ENCODE results near the gene CDRT15L2. TPM values are rescaled to one million over a fixed set of nuclear protein-coding genes. Genes with fewer than 3 reads are reported as not detected.
"Not testable (repeated sequence)": the region's sequence is repeated elsewhere in the genome, so short reads cannot be mapped to it uniquely, and the experiment has no call there.

Gene CDRT15L2
- not detected for polyA plus RNA-seq (ENCODE audit: insufficient read length in 12 of 12)
- long read RNA-seq, donor 1: 0 reads
- long read RNA-seq, donor 2: 0 reads
- long read RNA-seq, donor 3: 0 reads
- long read RNA-seq, donor 4: 0 reads
- long read RNA-seq, donor 5: 0 reads
- long read RNA-seq, donor 6: 0 reads
- long read RNA-seq, donor 7: 0 reads
- long read RNA-seq, donor 8: 0 reads
- long read RNA-seq, donor 9: 0 reads
- long read RNA-seq, donor 10: 0 reads
- long read RNA-seq, donor 11: 0 reads

DNA sequence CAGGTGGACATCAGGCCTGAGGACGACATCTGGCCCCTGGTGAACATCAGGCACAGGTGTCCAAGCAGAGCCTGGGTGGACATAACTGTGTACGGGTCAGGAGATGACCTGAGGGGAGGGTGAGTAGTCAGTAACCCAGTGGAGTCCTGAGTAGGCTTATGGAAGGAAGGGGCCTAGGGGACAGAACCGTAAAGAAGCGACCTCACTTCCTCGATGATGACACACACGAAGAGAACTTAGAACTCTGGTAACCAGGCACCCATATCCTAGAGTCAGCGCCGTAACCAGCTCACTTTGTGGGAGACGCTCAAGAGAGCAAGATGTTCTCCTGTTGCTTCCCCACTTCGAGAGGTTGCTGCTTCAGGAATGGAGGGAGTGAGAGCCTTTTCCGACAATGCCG, at the start of gene CDRT15L2:
CDRT15L2 (plus strand) TSS at position 301 of the 400 bp plus-strand sequence; CDS start at position 321, 20 bp downstream.
- DNase-seq: not testable (repeated sequence)

DNA sequence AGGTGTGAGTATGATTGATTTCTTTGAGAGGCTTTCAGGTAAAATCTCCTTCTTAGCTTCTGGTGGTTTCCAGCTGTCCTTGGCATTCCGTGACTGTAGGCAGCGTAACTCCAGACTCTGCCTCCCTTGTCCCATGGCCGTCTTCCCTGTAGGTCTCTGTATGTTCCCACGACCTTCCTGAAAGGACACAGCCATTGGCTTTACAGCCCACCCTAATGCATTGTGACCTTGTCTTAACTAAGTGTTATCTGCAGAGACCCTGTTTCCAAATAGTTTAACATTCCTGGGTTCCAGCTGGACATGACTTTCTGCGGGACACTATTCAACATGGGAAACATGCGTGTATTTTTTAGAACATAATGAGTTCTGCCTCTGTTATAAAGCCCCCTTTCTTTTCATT, 49.4 kb upstream of the CDRT15L2 start:
- not testable (repeated sequence) for DNase-seq

DNA sequence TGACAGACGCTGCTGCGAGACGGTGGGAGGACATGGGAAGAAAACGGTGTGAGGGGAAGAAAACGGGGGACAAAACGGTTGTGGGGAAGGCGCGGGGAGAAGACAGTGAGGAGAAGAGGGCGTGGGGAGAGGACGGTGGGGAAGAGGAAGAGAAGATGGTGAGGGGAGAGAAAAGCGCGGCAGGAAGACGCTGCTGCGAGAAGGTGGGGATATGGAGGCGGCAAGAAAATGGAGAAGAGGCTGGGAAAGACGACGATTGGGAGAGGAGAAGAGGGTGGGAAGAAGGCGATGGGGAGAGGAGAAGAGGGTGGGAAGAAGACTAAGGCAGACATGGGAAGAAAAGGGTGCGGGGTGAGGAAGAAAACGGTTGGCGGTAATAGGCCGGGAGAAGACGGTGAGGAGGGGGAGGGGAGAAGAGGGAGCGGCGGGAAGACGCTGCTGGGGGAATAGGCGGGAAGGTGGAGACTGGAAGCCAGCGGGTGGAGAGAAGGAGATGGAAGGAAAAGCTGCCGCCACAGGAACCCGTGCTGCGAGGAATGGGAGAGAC, 46.9 kb upstream of the CDRT15L2 start:
- DNase-seq: peak; percentile 78

DNA sequence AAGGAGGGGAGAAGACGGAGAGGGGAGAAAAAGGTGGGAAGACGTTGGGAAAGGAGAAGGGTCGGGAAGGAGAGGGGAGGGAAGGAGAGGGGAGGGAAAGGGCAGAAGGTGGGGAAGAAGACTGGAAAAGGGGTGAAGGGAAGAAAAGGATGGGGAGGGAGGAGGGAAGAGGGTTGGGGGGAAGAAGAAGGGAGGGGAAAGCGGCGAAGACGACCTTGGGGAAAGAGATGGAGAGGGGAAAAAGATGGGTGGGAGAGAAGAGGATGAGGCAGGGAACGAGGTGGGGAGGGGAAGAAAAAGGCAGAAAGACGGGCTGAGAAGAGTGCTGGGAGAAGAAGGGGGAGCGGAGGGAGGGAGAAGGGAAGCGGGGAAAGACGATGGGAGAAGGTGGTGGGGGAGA, 46.3 kb upstream of the CDRT15L2 start:
- DNase-seq: peak; percentile 43

DNA sequence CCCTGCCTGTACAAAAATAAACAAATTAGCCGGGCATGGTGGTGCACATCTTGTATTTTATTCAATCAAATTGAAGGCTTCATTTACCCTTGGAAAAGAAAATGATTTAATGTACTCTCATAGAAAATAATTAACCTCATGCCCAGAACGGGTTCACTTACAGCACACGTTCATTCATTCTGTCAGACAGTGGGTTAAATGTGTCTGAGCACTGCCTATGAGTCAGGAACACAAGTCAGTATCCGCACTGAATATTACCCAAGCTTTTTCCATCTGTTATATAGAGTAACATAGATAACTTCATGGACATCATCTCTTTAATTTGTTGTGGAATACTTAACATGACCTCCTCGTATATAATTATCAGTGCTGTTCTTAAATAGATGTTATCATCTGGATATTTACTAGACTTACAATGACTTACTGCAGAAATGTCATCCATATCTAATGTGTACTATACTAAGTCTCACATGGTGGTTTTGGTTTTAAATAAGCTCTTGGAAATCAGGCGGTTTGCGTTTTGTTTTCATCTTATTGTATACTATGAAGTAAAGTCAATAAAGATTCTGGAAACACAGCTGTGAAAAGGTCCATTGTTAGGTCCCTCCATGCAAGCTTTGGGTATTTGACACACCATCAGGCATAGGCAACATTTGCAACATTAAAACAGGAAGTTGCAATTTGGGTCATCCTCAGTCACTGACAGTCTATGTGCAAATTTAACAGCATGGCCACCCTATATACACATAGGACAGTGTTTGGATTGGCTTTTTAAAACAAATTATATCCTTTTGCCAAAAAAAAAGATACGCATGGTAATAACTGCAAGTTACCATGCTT, 44.6 kb upstream of the CDRT15L2 start:
- not testable (repeated sequence) for DNase-seq

DNA sequence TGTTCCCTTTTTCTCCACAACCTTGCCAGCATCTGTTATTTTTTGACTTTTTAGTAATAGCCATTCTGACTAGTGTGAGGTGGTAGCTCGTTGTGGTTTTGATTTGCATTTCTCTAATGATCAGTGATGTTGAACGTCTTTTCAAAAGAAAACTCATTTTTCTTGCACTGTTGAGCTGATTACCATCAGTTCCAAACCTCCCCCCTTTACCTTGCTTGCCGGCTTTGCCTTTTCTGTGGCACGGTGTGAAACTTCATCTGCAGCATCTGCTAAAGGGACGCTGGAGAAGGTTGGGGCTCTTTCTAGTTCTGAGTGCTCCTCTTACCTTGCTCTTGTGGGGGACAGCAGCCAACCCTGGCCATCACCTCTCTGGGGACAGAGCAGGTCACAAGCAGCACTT, 39.1 kb upstream of the CDRT15L2 start:
- not testable (repeated sequence) for DNase-seq

DNA sequence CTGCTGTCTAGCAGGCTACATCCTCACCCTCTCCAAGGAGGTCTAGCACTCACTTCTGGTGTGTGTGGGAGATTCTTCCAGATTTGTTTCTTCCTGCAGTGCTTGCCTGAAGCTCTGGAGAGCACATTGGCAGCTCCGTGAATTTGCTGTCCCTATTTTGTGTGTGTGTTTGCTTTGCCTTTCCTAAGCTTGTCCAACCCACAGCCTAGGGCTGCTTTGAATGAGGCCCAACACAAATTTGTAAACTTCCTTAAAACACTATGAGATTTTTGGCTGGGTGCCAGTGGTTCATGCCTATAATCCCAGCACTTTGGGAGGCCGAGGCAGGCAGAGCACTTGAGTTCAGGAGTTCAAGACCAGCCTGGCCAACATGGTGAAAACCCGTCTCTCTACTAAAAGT, 38.7 kb upstream of the CDRT15L2 start:
- DNase-seq: peak; percentile 12

DNA sequence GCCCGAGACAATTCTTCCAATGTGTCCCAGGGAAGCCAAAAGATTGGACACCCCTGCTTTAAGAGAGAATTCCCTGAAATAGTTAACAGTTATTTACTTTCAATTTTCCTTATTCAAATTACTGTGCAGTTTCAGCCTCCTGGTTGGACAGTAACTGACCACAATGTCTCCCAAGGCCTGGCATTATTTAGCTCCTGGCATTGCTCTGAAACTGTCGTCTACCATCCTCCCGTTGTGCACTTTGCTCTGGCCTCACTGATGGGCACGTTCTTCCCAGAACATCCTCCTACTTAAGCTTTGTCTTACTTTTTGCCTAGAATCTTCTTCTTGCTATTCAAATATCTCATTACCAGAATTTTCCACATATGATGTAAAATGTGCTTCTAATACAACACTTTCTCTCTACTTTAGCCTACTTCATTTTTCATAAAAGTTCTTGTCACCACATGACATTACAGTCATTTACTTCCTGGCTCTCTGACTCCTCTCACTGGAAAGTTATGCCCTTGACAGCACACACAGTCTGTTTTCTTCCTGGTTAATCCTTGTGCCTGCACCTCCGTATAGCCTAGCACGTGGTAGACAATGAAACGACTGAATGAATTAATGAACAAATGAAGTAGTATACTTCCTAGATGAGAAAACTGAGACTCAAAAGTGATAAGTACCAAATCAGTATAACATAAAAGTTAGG, 37.5 kb upstream of the CDRT15L2 start:
- peak; percentile 23 for DNase-seq

DNA sequence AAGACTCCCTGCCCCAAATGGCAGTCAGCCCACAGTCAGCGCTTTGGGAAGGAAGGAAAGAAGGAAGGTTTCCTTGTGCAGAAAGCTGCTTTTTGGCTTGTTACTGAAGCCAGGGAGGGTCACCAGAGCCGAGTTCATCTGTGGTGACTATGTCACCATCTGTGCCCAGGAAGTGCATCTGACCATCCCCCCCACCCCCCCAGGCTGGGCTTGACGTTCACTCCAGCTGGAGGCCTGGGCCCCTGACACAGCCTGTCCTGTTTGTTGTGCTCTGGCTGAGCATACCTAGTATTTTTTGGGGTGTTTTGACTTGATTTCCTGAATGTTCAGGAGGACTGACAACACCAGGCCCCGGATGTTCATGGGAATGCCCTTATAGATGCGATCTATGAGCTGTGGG, 31.6 kb upstream of the CDRT15L2 start:
- not testable (repeated sequence) for DNase-seq

DNA sequence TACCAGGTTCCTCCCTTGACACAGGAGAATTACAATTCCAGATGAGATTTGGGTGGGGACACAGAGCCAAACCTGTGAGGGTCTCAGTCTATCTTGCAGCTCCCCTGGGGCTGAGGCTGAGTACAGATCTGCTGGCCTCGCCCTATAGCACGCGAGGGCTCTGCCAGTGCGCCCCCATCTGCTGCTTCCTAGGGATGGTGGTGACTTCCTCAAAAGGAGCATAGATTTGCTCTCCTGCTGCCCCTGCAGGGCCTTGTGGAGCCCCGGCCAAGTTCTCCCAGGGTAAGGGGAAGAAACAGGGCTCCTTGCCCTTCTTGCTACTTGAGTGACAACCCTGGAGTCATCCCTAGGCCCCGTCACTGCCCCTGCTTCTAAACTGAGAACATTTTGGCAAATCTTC, 26.6 kb upstream of the CDRT15L2 start:
- not testable (repeated sequence) for DNase-seq

DNA sequence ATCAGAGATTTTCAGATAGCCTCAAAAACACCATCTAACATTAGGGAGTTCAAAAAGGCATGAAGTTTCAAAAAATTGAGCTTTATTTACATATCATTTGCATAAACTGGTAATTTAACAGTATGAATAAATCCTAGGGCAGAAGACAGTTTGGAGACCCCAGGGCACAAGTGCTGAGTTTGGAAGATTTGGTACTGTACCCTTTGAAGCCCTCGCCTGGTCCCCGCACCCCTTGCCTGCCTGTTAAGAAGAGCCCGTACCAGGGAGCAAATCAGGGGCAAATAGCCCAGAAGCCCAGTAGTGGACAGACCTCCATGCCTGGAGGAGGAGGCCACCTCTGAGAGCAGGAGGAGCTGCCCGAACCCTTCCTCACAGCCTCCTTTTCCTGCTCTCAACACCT, 24.8 kb upstream of the CDRT15L2 start:
- not testable (repeated sequence) for DNase-seq

DNA sequence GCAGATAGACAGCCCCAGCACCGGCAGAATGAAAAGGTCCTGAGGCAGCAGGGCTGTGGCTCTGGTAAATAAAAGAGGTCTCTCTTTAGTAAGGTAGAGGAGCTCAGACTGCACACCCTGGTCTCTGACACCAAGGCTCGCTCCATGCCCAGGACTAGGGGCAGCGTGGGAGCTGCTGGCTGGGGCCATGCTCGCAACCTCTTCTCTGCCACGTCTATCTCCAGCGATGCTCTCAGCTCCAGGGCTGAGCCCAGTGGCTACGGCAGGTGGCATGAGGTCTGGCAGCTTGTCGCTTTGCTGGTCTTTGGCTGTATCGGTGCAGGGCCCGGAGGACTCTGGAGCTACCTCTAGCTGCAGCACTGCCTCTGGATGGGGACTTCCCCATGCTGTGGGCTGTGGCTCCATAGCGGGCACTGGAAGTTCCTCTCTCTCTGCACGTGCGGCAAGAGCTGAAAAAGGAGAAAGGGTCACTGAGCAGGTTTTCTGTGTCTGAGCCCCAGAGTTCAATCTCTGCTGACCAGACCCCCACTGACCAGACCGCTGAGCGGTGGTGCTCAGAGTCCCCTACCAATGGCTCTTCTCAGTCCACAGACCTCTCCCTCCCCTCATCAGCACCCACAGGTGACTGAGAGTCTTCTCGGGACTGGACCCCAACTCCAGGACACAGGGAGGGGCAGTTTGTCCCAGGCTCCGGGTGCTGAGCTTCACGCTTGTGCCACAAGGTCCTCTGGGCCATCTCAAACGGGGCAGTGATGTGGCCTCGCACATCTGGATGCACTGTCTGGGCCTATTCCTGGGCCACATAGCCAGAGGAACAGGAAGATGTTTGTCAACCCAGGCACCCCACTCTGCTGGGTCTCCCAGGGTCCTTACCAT, 24.2 kb upstream of the CDRT15L2 start:
- DNase-seq: not testable (repeated sequence)

DNA sequence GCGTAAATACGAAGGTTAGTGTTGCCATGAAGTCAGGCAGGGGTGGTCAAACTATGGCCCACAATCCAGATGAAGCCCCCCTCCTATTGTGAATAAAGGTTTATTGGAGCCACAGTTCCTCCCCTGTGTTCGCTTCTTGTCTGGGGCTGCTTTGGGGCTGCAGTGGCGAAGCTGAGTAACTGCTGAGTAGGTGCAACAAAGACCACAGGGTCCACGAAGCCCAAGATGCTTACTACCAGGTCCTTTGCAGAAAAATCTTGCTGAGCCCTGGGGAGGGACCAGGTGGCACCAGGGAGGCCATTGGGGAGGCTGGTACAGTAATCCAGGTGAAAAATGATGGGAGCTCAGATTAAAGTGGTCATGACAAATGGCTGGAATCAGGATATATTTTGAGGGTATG, 21.4 kb upstream of the CDRT15L2 start:
- DNase-seq: not testable (repeated sequence)

DNA sequence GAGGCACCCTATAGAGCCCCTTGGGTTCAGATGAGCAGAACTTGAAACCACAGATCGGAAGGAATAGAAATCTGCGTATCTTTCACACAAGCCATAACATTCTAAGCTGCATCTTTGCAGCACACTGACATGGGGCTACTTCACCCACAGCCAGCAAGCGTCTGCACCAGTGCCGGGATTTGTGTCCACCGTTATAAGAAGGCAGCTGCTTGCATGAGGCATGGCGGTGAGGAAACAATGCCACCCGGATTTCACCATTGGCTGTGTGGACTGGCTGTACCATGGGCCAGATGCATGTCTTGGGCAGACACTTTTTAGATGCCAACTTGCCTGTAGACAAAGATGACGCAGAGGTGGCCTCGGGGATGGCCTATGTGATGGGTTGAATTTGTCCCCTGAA, 20.5 kb upstream of the CDRT15L2 start:
- not testable (repeated sequence) for DNase-seq

DNA sequence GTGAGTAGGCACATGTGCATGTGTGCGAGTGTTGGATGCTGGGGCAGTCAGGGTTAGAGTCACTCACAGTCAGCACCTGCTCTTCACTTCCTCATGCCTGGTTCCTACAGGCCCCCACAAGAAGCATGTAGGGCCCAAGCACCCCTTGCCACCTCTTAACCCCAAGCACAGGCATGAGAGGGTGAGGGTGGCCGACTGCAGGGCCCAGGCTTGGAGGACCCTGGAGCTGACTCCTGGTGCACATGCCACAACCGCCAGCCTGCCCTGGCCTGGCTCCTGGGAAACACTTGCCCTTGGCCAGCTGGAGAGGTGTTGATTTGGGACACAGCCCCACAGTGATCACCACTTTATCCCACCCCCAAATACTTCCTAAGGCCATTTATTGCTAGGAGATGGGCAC, 16.9 kb upstream of the CDRT15L2 start:
- no peak for DNase-seq

DNA sequence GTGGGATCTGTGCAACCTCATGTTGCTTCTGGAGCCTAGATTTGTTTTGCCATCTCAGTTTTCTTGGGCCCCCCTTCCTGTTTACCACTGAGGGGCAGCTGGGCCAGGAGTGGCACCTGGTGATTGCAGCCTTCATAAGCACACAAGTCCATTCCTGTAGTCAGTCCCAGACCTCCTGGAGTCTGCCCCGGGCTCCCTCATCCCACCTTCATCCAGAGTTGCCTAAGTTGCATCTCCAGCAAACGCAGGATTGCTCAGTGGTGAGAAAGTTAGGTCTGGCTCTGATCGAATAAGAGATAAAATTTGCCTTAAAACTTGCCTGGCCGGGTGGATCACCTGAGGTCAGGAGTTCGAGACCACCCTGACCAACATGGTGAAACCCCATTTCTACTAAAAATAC, 14.3 kb upstream of the CDRT15L2 start:
- not testable (repeated sequence) for DNase-seq

DNA sequence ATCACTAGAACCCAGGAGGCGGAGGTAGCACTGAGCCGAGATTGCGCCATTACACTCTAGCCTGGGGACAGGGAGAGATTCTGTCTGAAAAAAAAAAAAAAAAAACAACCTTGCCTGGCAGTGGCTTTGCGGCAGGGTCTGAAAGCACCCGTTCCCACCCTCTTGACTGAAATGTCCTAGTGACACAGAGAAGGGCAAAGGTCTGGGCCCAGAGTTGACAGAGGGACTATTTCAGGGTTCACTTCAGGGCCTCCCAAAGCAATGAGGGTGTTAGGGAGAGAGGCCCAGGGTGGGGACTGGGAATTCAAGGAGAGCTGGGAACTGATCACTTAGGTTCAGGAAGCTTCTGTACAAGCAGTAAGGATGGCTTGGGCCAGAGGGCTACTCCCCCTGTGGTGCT, 13.8 kb upstream of the CDRT15L2 start:
- no peak for DNase-seq

DNA sequence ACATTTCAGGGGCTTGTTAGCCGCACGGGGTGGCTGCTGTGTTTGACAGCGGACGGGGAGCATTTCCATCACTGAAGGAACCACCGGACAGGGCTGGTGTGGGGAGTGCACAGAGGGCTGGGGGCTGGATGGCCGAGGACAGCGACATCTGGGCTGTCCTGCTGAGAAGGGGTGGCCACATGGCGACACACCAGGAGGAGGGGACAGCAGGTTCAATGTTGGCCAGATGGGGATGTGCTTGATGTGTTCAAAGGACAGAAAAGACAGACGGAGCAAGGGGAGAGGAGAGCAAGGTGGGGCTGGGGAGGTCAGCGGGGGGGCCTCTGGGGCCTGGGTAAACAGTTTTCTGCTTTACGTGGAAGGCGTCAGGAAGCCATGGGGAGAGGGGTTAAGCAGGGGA, 12.8 kb upstream of the CDRT15L2 start:
- not testable (repeated sequence) for DNase-seq

DNA sequence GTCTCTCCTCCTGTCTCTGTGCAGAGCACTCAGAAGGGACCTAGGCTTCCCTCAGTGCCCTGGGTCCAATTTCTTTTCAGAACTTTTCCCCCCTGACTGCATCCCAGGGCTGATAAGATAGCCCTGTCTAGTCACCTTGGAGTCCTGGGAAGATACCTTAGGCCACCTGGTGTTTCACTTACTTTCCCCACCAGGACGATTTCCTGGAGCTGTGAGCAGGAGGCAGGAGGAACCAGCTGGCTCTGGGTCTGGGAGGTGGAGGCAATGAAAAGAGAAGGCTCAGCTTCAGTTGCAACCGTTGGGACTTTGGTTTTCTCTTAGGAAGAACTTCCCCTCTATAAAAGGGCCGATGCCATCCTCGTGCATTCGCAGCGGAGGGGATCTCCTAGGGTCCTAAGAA, 12.1 kb upstream of the CDRT15L2 start:
- not testable (repeated sequence) for DNase-seq

DNA sequence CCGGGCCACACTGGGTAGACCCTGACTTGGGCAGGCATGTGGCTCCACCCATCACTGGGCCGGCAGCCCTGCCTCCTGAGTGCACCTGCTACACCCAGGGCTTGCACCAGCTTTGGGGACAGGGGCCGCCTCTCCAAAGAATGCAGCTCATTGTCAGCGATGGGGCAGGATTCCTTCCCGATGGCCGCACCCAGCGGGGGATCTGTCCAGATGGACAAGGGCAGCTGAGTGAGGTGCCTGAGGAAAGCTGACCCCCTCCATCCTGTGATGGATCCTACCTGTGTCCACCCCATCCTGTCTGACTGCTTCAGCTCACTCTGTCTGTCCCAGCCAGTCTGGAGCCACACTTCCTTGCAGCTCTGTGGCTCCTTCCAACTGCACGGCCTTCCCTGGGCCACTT, 10.9 kb upstream of the CDRT15L2 start:
- not testable (repeated sequence) for DNase-seq

DNA sequence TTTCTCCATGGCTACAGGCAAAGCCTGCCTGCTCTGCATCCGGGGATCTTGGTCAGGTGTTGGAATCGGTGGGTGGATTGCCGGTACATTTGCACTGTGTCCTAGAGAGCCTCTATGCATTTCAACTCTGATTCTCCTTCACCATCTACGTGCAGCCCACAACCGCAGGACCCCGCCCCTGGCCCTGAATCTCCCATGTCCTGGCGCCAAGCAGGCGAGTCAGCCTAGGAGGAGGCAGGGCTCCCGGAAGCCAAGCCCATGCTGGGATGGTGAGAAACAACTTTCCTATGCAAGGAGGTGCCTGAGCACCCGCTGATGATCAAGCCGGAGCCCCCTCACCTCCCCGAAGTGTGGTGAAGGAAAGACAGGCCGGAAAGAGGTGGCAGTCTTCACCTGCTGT, 7.9 kb upstream of the CDRT15L2 start:
- DNase-seq: not testable (repeated sequence)
